ENCODE results near the gene ATP13A3. TPM values are rescaled to one million over a fixed set of nuclear protein-coding genes. Genes with fewer than 3 reads are reported as not detected.
A peak's percentile ranks its signal among the peaks of the same experiment; 100 is the strongest.

The ATP13A3 gene
- total and polyA plus RNA-seq, 2 of the 4 experiments (the other 2 are of a cell fraction): 48.1 to 154 TPM

- Histone ChIP-seq H2BK120ac (ENCODE audit: low read depth, low read length) (no peak overlapping the region), H3K4me3 (ENCODE audit: insufficient read depth, low read depth, low read length) (no peak overlapping the region), H2BK5ac (ENCODE audit: low read depth, low read length, poor library complexity, severe bottlenecking) (no peak overlapping the region), H4K91ac (ENCODE audit: insufficient read depth, low read depth, low read length) (no peak overlapping the region), H3K9ac (ENCODE audit: low read depth, low read length) (no peak overlapping the region), H2AK9ac (replicated peaks; ENCODE audit: low read depth, low read length, poor library complexity) (no peak overlapping the region), H3K27ac (ENCODE audit: insufficient read depth, low read length) (no peak overlapping the region), H3K4me2 (ENCODE audit: low read depth, low read length) (no peak overlapping the region), H4K20me1 (ENCODE audit: insufficient read depth, low read length) (peaks cover 72% of the 10 kb centered on the region), H3K36me3 (ENCODE audit: control insufficient read depth, insufficient read depth, low read length) (peaks cover 4% of the 10 kb centered on the region), H3K23ac (ENCODE audit: low read depth, low read length) (peak overlapping the region; percentile 23; the same call in 1 of the 2 replicates), H3K9me3 (ENCODE audit: control insufficient read depth, insufficient read depth, low read length) (no peaks in the 10 kb centered on the region), H4K5ac (ENCODE audit: low read depth, low read length) (no peak overlapping the region), H3K79me1 (ENCODE audit: low read depth in 1 of 2, low read length in 2 of 2) (peaks cover 4 to 56% of the 10 kb centered on the region in 2 experiments; a peak in 3 of 4 replicates), H2AK5ac (ENCODE audit: low read depth, low read length) (no peak overlapping the region), H3K4ac (ENCODE audit: low read depth, low read length) (no peak overlapping the region), H3K14ac (replicated peaks; ENCODE audit: low read depth, low read length) (no peak overlapping the region), H2AFZ (replicated peaks; ENCODE audit: low read length, poor library complexity) (no peak overlapping the region), H3K27me3 (ENCODE audit: control insufficient read depth, insufficient read depth, low read length) (no peaks in the 10 kb centered on the region), H3K56ac (ENCODE audit: extremely low read depth, insufficient read depth, low read length) (no peak overlapping the region), H3K9me1 (ENCODE audit: insufficient read depth, low read length) (peaks cover 11% of the 10 kb centered on the region), H2BK20ac (ENCODE audit: low read depth, low read length) (no peak overlapping the region), H3K4me1 (ENCODE audit: control insufficient read depth, insufficient read depth, low read length) (peaks cover 6% of the 10 kb centered on the region), H4K8ac (ENCODE audit: low read depth in 2 of 2, low read length in 2 of 2) (no peak overlapping the region), H3K18ac (ENCODE audit: low read depth, low read length) (no peak overlapping the region), H2BK15ac (ENCODE audit: low read depth, low read length) (no peak overlapping the region)
- TF ChIP-seq POLR2A (IDR thresholded peaks at IDR 0.05; ENCODE audit: low read depth, low read length): no peak
- TF ChIP-seq USF2 (IDR thresholded peaks at IDR 0.05; ENCODE audit: low read depth, low read length): no peak
- TF ChIP-seq CTCF (conservative IDR thresholded peaks at IDR 0.05; ENCODE audit: low read depth, low read length): no peak
- TF ChIP-seq CEBPB (IDR thresholded peaks at IDR 0.05; ENCODE audit: low read depth, low read length): no peak
- no peak for TF ChIP-seq RFX5 (IDR thresholded peaks at IDR 0.05; ENCODE audit: low read depth, low read length)
- TF ChIP-seq RAD21 (IDR thresholded peaks at IDR 0.05; ENCODE audit: low read length): no peak
- no peak for TF ChIP-seq SMC3 (IDR thresholded peaks at IDR 0.05; ENCODE audit: low read depth, low read length)
- TF ChIP-seq ELK1 (IDR thresholded peaks at IDR 0.05; ENCODE audit: borderline replicate concordance, low read depth, low read length): no peak
- no peak for TF ChIP-seq MXI1 (IDR thresholded peaks at IDR 0.05; ENCODE audit: borderline replicate concordance, low read depth, low read length)
- no peak for TF ChIP-seq FOS (IDR thresholded peaks at IDR 0.05; ENCODE audit: low read depth, low read length)
- no peak for TF ChIP-seq NFE2L2 (IDR thresholded peaks at IDR 0.05; ENCODE audit: low read depth, low read length)
- no peak for TF ChIP-seq CHD1 (IDR thresholded peaks at IDR 0.05; ENCODE audit: low read depth, low read length)
- no peak for TF ChIP-seq RCOR1 (IDR thresholded peaks at IDR 0.05; ENCODE audit: insufficient replicate concordance, low read length)
- no peak for TF ChIP-seq MAZ (IDR thresholded peaks at IDR 0.05; ENCODE audit: borderline replicate concordance, low read depth, low read length)
- no peak for TF ChIP-seq MAFK (IDR thresholded peaks at IDR 0.05; ENCODE audit: low read depth, low read length)
- TF ChIP-seq BHLHE40 (IDR thresholded peaks at IDR 0.05; ENCODE audit: low read depth, low read length): no peak
- 100% methylated on average over 2 of the region's 7 CpGs; no CpG with 5 or more reads in 1 of the 2 experiments for WGBS, 2 experiments (ENCODE audit: extremely low coverage in 2 of 2, insufficient read length in 1 of 2)
- CTCF ChIA-PET: no interaction called here
- POLR2A ChIA-PET (ENCODE audit: unreplicated experiment): no interaction called here
- intact Hi-C loops (cut with micrococcal nuclease) (no loop called here), in situ Hi-C loops (cut with MboI; ENCODE audit: low sequenced_read_pairs) (no loop called here), dilution Hi-C loops (cut with HindIII; ENCODE audit: low sequenced_read_pairs, unreplicated experiment) (no loop called here)
- BruUV-seq (replicated peaks): no TSS peak
- DNase-seq: no peak
- no peak for ATAC-seq (ENCODE audit: low read depth)
Observed at GRCh38 chr3:194465246-194465645, 21.6 kb downstream of the ATP13A3 start.

All from IMR-90 (cell line).